Lower leg skin (tissue), 4 donors: ENCODE data around the gene DCAKD. TPM values are rescaled to one million over a fixed set of nuclear protein-coding genes. Genes with fewer than 3 reads are reported as not detected.

ENCODE experiments used
- DNase-seq, 2 donors: peaks; one replicate each; pipeline ENCODE4 v3.0.0-alpha.2; 2019; ENCODE audit warnings: low spot score in 2 of 2
- H3K4me3 ChIP-seq: fragments of 200-600 bp; sonication (generic); 2 replicates; pipeline ENCODE4 v1.5.1; 2017; ENCODE audit warnings: mild to moderate bottlenecking, low read depth; ENCODE audit not compliant: poor library complexity, severe bottlenecking
- POLR2A ChIP-seq, 2 donors: fragments of 450-650 bp; IDR thresholded peaks; one replicate each; pipeline ENCODE4 v1.6.1; 2016 to 2017; ENCODE audit warnings: antibody characterized with exemption in 2 of 2, mild to moderate bottlenecking in 1 of 2, moderate library complexity in 1 of 2
- WGBS, 2 donors: methylation state at CpG; one replicate each; pipeline ENCODE4 v1.1.5; 2018; 5-methylcytosine and 5-hydroxymethylcytosine counted together
- intact Hi-C: fragments of 100-400 bp; cut with DNase I; formaldehyde crosslinking; loops from one replicate; pipeline ENCODE4 v1.15.0; 2023; ENCODE audit warnings: low total_unique reads
- total RNA-seq, 4 donors: library from RNA; depleted of rRNA; stranded (reverse); fragments of >200 nt; gene quantifications; one replicate each; pipeline ENCODE4 v1.1.0, GENCODE V29; 2016
- TF ChIP-seq, protein P1 (sequence below), 3 donors: fragments of 450-650 bp; IDR thresholded peaks; one replicate each; pipeline ENCODE4 v1.5.1; 2016; ENCODE audit warnings: antibody characterized with exemption in 3 of 3, mild to moderate bottlenecking in 3 of 3, moderate library complexity in 2 of 3

Gene DCAKD
- total RNA-seq, 4 donors from 2014 or later: 47.9 to 70.2 (median 61.0) TPM

- no peak for TF ChIP-seq POLR2A (IDR thresholded peaks at IDR 0.05)
- TF ChIP-seq, protein P1, sequence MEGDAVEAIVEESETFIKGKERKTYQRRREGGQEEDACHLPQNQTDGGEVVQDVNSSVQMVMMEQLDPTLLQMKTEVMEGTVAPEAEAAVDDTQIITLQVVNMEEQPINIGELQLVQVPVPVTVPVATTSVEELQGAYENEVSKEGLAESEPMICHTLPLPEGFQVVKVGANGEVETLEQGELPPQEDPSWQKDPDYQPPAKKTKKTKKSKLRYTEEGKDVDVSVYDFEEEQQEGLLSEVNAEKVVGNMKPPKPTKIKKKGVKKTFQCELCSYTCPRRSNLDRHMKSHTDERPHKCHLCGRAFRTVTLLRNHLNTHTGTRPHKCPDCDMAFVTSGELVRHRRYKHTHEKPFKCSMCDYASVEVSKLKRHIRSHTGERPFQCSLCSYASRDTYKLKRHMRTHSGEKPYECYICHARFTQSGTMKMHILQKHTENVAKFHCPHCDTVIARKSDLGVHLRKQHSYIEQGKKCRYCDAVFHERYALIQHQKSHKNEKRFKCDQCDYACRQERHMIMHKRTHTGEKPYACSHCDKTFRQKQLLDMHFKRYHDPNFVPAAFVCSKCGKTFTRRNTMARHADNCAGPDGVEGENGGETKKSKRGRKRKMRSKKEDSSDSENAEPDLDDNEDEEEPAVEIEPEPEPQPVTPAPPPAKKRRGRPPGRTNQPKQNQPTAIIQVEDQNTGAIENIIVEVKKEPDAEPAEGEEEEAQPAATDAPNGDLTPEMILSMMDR (IDR thresholded peaks at IDR 0.05): no peak
- WGBS, 2 donors: 76 to 81% methylated on average over 10 of the region's 10 CpGs
- no peak overlapping the region for H3K4me3 ChIP-seq
- intact Hi-C loops: no loop called here
- no peak for DNase-seq
These were observed 43.2 kb downstream of the DCAKD start for GRCh38 chr17:45008216-45008615.

GRCh38 chr17:45006927-45007461, 44.4 kb downstream of the DCAKD start:
- WGBS, 2 donors: 37 to 44% methylated on average over 10 of the region's 10 CpGs
- DNase-seq: no peak

GRCh38 chr17:45005700-45006099, 45.7 kb downstream of the DCAKD start:
- DNase-seq: no peak
- intact Hi-C loops: no loop called here
- no peak overlapping the region for H3K4me3 ChIP-seq
- WGBS, 2 donors: 88 to 89% methylated on average over 2 of the region's 2 CpGs
- TF ChIP-seq POLR2A (IDR thresholded peaks at IDR 0.05): no peak
- TF ChIP-seq, protein P1 (IDR thresholded peaks at IDR 0.05): no peak

More at GRCh38 chr17:45006927-45007461, 44.4 kb downstream of the DCAKD start:
- intact Hi-C loops: no loop called here
- no peak overlapping the region for H3K4me3 ChIP-seq
- TF ChIP-seq POLR2A (IDR thresholded peaks at IDR 0.05): no peak
- TF ChIP-seq, protein P1 (IDR thresholded peaks at IDR 0.05): no peak

GRCh38 chr17:45004388-45004787, 47.0 kb downstream of the DCAKD start:
- TF ChIP-seq, protein P1 (IDR thresholded peaks at IDR 0.05): no peak
- TF ChIP-seq POLR2A (IDR thresholded peaks at IDR 0.05): no peak
- WGBS, 2 donors: 89 to 98% methylated on average over 3 of the region's 3 CpGs
- no peak overlapping the region for H3K4me3 ChIP-seq
- intact Hi-C loops: no loop called here
- DNase-seq: no peak

GRCh38 chr17:45003877-45004276, 47.6 kb downstream of the DCAKD start:
- intact Hi-C loops: no loop called here
- 68 to 80% methylated on average over 8 of the region's 8 CpGs for WGBS, 2 donors
- DNase-seq: no peak
- H3K4me3 ChIP-seq: no peak overlapping the region
- TF ChIP-seq POLR2A (IDR thresholded peaks at IDR 0.05): no peak
- TF ChIP-seq, protein P1 (IDR thresholded peaks at IDR 0.05): no peak

DNA sequence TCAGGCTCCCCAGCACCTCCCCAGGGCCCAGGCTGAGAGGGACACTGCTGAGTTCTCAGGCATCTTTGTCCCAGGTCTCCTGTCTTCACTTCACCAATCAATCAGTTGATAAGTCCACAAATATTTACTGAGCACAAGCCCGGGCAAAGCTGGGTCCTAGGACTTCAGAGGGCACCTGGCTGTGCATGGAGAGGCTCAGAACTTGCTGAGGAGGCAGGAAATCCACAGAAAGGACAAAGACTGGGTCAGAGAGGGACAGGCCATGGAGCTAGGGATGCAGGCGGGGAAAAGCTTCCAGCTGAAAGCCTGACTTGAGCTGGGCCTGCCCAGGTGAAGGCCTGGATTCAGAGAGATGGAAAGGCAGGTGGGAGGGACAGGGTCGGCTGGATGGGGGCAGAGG, 50.1 kb downstream of the DCAKD start:
- no peak for TF ChIP-seq POLR2A (IDR thresholded peaks at IDR 0.05)
- TF ChIP-seq, protein P1 (IDR thresholded peaks at IDR 0.05): no peak
- no peak overlapping the region for H3K4me3 ChIP-seq
- WGBS, 2 donors: 79 to 86% methylated on average over 3 of the region's 3 CpGs
- no peak for DNase-seq
- intact Hi-C loops: no loop called here
